Measurements from ENCODE around the gene ATXN7L1. TPM values are rescaled to one million over a fixed set of nuclear protein-coding genes. Genes with fewer than 3 reads are reported as not detected.
A peak's percentile ranks its signal among the peaks of the same experiment; 100 is the strongest.

Gene ATXN7L1
- total RNA-seq, 2 donors from 2014 or later, result 12.6 to 28.1 TPM

DNA sequence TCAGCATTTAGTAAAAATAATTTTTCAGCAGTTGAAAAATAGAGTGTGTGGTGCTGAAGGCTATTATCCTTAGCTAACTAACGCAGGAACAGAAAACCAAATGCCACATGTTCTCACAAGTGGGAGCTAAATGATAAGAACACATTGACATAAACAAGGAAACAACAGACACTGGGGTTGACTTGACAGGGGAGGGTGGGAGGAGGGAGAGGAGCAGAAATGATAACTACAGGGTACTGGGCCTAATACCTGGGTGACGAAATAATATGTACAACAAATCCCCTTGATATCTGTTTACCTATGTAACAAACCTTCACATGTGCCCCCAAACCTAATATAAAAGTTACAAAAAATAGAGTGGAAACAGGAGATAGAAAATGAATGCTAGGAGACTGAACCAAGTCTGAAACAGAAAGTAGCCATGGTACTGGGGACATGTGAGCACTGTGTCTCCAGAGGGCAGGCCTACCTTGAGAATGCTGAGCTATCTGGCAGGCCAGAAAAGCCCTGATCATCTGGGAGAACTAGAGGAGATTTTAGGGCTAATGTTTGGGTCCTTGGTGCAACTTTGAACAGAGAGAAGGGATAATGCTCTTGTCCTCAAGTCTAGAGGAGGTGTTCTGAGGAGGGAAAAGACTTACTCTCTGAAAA lies 290.4 kb downstream of the ATXN7L1 start:
- H3K27me3 ChIP-seq (replicated peaks; ENCODE audit: insufficient read depth), result no peaks in the 10 kb centered on the region

GRCh38 chr7:105584165-105584564 lies 292.2 kb downstream of the ATXN7L1 start:
- intact Hi-C loops (cut with DNase I), result no loop called here
- Histone ChIP-seq H3K9me3 (no peaks in the 10 kb centered on the region), H3K36me3 (no peaks in the 10 kb centered on the region), H3K4me1 (replicated peaks) (no peaks in the 10 kb centered on the region), H3K27ac (no peak overlapping the region), H3K4me3 (no peak overlapping the region), H3K27me3 (replicated peaks; ENCODE audit: insufficient read depth) (no peaks in the 10 kb centered on the region)
- TF ChIP-seq POLR2A (IDR thresholded peaks at IDR 0.05), result no peak
- no peak for TF ChIP-seq CTCF (IDR thresholded peaks at IDR 0.05)
- 75% methylated on average over 5 of the region's 5 CpGs for WGBS
- no peak for DNase-seq (ENCODE audit: low spot score)

More for the DNA sequence above, 290.4 kb downstream of the ATXN7L1 start:
- Histone ChIP-seq H3K27ac (no peak overlapping the region), H3K9me3 (no peaks in the 10 kb centered on the region), H3K4me1 (replicated peaks) (no peaks in the 10 kb centered on the region), H3K36me3 (no peaks in the 10 kb centered on the region), H3K4me3 (no peak overlapping the region)
- intact Hi-C loops (cut with DNase I), result no loop called here
- WGBS, result 98% methylated on average over 2 of the region's 2 CpGs
- DNase-seq (ENCODE audit: low spot score), result no peak
- TF ChIP-seq CTCF (IDR thresholded peaks at IDR 0.05) (no peak), POLR2A (IDR thresholded peaks at IDR 0.05) (no peak), POLR2AphosphoS5 (IDR thresholded peaks at IDR 0.05) (no peak)

DNA sequence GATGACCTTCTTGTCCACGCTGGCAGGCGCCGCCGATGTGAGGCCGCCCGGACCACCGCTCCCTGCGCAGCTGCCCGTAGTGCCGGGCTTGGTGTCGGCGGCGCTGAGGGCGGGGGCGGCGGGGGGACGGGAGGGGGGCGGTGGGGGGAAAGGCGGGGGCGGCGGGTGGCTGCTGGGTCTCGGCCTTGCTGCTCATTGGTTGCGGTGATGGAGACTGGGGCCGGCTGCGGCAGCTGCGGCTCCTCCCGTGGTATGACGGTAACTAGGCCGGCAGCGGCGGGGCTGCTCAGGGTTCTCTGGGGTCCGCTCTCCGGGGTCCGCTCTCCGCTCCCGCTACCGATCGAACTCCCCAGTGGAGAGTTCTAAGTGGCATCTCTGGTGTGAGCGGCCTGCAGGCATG lies 293.3 kb downstream of the ATXN7L1 start:
- no peaks in the 10 kb centered on the region for H3K27me3 ChIP-seq (replicated peaks; ENCODE audit: insufficient read depth)
- no peak for DNase-seq (ENCODE audit: low spot score)
- no peak overlapping the region for H3K4me3 ChIP-seq
- H3K9me3 ChIP-seq, result no peaks in the 10 kb centered on the region
- no peak for TF ChIP-seq POLR2AphosphoS5 (IDR thresholded peaks at IDR 0.05)
- no peak for TF ChIP-seq POLR2A (IDR thresholded peaks at IDR 0.05)
- TF ChIP-seq CTCF (IDR thresholded peaks at IDR 0.05), result no peak
- H3K27ac ChIP-seq, result no peak overlapping the region
- WGBS, result 89% methylated on average over 30 of the region's 39 CpGs
- no peaks in the 10 kb centered on the region for H3K4me1 ChIP-seq (replicated peaks)
- H3K36me3 ChIP-seq, result no peaks in the 10 kb centered on the region
- intact Hi-C loops (cut with DNase I), result no loop called here

DNA sequence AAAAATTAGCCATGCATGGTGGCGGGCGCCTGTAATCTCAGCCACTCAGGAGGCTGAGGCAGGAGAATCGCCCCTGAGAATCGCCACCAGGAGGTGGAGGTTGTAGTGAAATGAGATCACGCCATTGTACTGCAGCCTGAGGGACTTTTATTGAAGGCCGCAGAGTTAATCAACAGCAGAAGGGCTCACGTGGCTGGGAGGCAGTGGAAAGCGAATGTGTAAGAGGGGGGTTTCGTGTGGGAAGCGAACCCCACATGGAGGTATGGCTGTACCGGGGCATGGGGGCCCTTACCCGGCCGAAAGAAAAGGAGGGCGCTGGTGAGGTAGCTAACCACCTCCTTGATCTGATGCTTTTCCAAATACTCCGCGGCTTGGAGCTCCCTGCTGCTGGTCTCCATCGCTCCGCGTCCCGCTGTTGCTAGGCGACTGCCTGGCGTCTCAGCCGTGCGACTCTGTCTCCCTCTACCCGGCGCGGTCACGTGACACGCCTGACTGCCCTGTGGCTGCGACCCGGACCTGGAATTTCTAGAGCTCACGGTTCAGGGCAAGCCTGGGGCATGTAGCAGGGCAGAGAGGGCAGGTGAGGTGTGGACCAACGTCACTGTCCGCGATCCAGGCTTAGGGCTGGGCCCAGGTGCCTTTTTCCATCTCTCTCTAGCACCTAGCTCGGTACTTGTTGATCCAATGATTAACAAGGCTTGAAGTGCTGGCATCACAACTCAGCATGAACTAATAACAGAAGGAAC lies 295.2 kb downstream of the ATXN7L1 start, which contains the start of gene EFCAB10:
Gene EFCAB10 (minus strand): TSS at position 428 of the 746 bp plus-strand sequence. CDS start 30 bp downstream, at position 398.
- Histone ChIP-seq H3K27me3 (replicated peaks; ENCODE audit: insufficient read depth) (no peaks in the 10 kb centered on the region), H3K4me3 (no peak within 1 kb of the TSS), H3K27ac (no peak within 1 kb of the TSS), H3K4me1 (replicated peaks) (no peaks in the 10 kb centered on the region), H3K9me3 (no peaks in the 10 kb centered on the region), H3K36me3 (no peaks in the 10 kb centered on the region)
- peak; percentile 26 for DNase-seq (ENCODE audit: low spot score)
- whole genome bisulfite sequencing, result 12% methylated on average over 36 of the region's 36 CpGs
- intact Hi-C loops (cut with DNase I), result no loop called here
- TF ChIP-seq CTCF (IDR thresholded peaks at IDR 0.05) (no peak), POLR2AphosphoS5 (IDR thresholded peaks at IDR 0.05) (no peak), POLR2A (IDR thresholded peaks at IDR 0.05) (no peak)

All from prostate gland (tissue), 2 donors.